HepG2 (cell line): ENCODE measurements around the gene OSGIN1. TPM values are rescaled to one million over a fixed set of nuclear protein-coding genes. Genes with fewer than 3 reads are reported as not detected.

Source experiments
- ATAC-seq: fragments of 200-7000 bp; cut with Tn5 transposase; 3 replicates; pipeline ENCODE4 v1.9.1; 2020; ENCODE audit warnings: mild to moderate bottlenecking, moderate library complexity
- BruUV-seq: library from RNA; stranded (reverse); fragments of 400-500 nt; replicated peaks from 2 replicates; lab custom pipeline; 2021; lab: Mats Ljungman, UMichigan
- CTCF ChIA-PET: fragments of 300-600 bp; formaldehyde crosslinking; extraction: SDS; loops from one replicate; lab custom pipeline; 2021; ENCODE audit warnings: low total read pairs, inconsistent platforms, low intra/inter-chr PET ratio; lab: Yijun Ruan, JAX
- POLR2A ChIA-PET: fragments of 350-600 bp; sonication (Branson Sonifier 250); formaldehyde crosslinking; loops from one replicate; lab custom pipeline; 2020; ENCODE audit warnings: antibody characterized with exemption, inconsistent platforms; lab: Yijun Ruan, JAX
- DNase-seq: peaks from one replicate; pipeline ENCODE4 v3.0.0-alpha.2; 2015; ENCODE audit warnings: low spot score
- FAIRE-seq: peaks from 3 replicates; lab custom pipeline; 2011; peaks lifted over from hg19 to GRCh38; lab: Jason Lieb, UNC
- H2AFZ ChIP-seq: one replicate; pipeline ENCODE4 v1.6.1; 2011; ENCODE audit warnings: low read length, inconsistent platforms
- H3K27ac ChIP-seq: fragments of 300-600 bp; 3 replicates; pipeline ENCODE4 v1.8.0; 2011; ENCODE audit warnings: mixed run types, mild to moderate bottlenecking, mixed read lengths, low read length, inconsistent platforms; ENCODE audit not compliant: insufficient read depth; ENCODE audit errors: extremely low read length
- H3K27me3 ChIP-seq, 2 experiments: fragments of 200-600 bp in 1 of 2; 2 replicates in 1 of 2; 3 replicates in 1 of 2; pipeline versions ENCODE4 v1.6.0 to v1.8.0; 2011; ENCODE audit warnings: low read length in 2 of 2, mild to moderate bottlenecking in 2 of 2, moderate library complexity in 2 of 2, inconsistent platforms in 1 of 2; ENCODE audit not compliant: insufficient read depth in 2 of 2, control insufficient read depth in 1 of 2
- H3K36me3 ChIP-seq, 2 experiments: fragments of 200-600 bp in 1 of 2; replicated peaks in 1 of 2; 2 replicates in 1 of 2; 3 replicates in 1 of 2; pipeline versions ENCODE4 v1.5.1 to v1.8.0; 2011; ENCODE audit warnings: low read length in 2 of 2, inconsistent platforms in 1 of 2; ENCODE audit not compliant: insufficient read depth in 2 of 2, control insufficient read depth in 1 of 2
- H3K4me1 ChIP-seq: 2 replicates; pipeline ENCODE4 v1.5.1; 2012; ENCODE audit warnings: low read length, inconsistent platforms; ENCODE audit not compliant: insufficient read depth
- H3K4me2 ChIP-seq: 2 replicates; pipeline ENCODE4 v1.6.0; 2011; ENCODE audit warnings: low read depth, low read length, inconsistent platforms
- H3K4me3 ChIP-seq, 3 experiments: fragments of 200-600 bp in 1 of 3; sonication (generic), shearing (Covaris generic) in 1 of 3; replicated peaks in 1 of 3; 2 replicates each; pipeline ENCODE4 v1.5.1; 2011 to 2016; ENCODE audit warnings: low read length in 3 of 3, inconsistent platforms in 2 of 3, low read depth in 2 of 3, mild to moderate bottlenecking in 2 of 3, control low read depth in 1 of 3, mixed read lengths in 1 of 3; ENCODE audit not compliant: insufficient read depth in 1 of 3
- H3K79me2 ChIP-seq: one replicate; pipeline ENCODE4 v1.6.1; 2011; ENCODE audit warnings: low read length, inconsistent platforms; ENCODE audit not compliant: insufficient read depth
- H3K9ac ChIP-seq: 2 replicates; pipeline ENCODE4 v1.6.0; 2011; ENCODE audit warnings: mild to moderate bottlenecking, low read depth, low read length, inconsistent platforms; ENCODE audit not compliant: insufficient read depth
- H3K9me3 ChIP-seq: 2 replicates; pipeline ENCODE4 v1.5.1; 2012; ENCODE audit warnings: mild to moderate bottlenecking, low read length
- H4K20me1 ChIP-seq: 2 replicates; pipeline ENCODE4 v1.6.0; 2011; ENCODE audit warnings: inconsistent platforms, mild to moderate bottlenecking, low read length, moderate library complexity; ENCODE audit not compliant: insufficient read depth
- BHLHE40 ChIP-seq: IDR thresholded peaks from 2 replicates; pipeline ENCODE4 v1.6.1; 2011; ENCODE audit warnings: low read length, improper control_type of control experiment
- DBP ChIP-seq: sonication (generic); formaldehyde crosslinking; IDR thresholded peaks from 2 replicates; pipeline ENCODE4 v1.4.0; 2020; ENCODE audit warnings: missing genetic modification reagents; ENCODE audit errors: not compliant biosample characterization
- GMEB2 ChIP-seq: IDR thresholded peaks from 2 replicates; pipeline ENCODE4 v1.6.1; 2016; ENCODE audit warnings: missing biosample characterization, missing genetic modification reagents, low read depth
- MAFF ChIP-seq: IDR thresholded peaks from 2 replicates; pipeline ENCODE4 v1.6.1; 2011; ENCODE audit warnings: low read depth, low read length, improper control_type of control experiment
- MAFK ChIP-seq, 2 experiments: IDR thresholded peaks in 1 of 2; conservative IDR thresholded peaks in 1 of 2; 2 replicates each; pipeline ENCODE4 v1.6.1; 2011; ENCODE audit warnings: improper control_type of control experiment in 2 of 2, low read length in 2 of 2
- SALL2 ChIP-seq: sonication (generic); formaldehyde crosslinking; IDR thresholded peaks from 2 replicates; pipeline ENCODE4 v1.8.1; 2023; ENCODE audit warnings: mild to moderate bottlenecking, missing genetic modification reagents, inconsistent platforms
- ZNF143 ChIP-seq: sonication (generic); formaldehyde crosslinking; IDR thresholded peaks from 2 replicates; pipeline ENCODE4 v1.4.0; 2020; ENCODE audit warnings: missing genetic modification reagents
- WGBS: methylation state at CpG from one replicate; pipeline ENCODE4 v1.1.6; 2017; ENCODE audit warnings: low lambda C conversion rate; 5-methylcytosine and 5-hydroxymethylcytosine counted together
- in situ Hi-C: cut with HindIII; loops from 2 replicates; pipeline ENCODE4 v1.10.0; 2017; ENCODE audit warnings: low pct_unique_long_range_greater_than_20kb; ENCODE audit not compliant: extremely low pct_ligation_motif_present
- intact Hi-C: fragments of 100-400 bp; cut with micrococcal nuclease; formaldehyde crosslinking; loops from one replicate; pipeline ENCODE4 v1.10.0; 2022; ENCODE audit not compliant: unreplicated experiment
- polyA plus RNA-seq, 8 experiments: library from polyadenylated mRNA; depleted of rRNA in 3 of 8; stranded (reverse) in 7 of 8; unstranded in 1 of 8; fragments of >200 nt; fragmentation: Illumina TruSeq in 4 of 8; extraction: Trizol in 4 of 8; gene quantifications; 2 replicates each; pipeline versions ENCODE4 v1.2.1 to v1.2.3, GENCODE V29; 2011 to 2016; ENCODE audit warnings: low read depth in 4 of 8, missing spikeins in 1 of 8, mixed read lengths in 1 of 8; ENCODE audit not compliant: insufficient read depth in 1 of 8
- total RNA-seq, 5 experiments: library from RNA; depleted of rRNA; stranded (reverse); fragments of >200 nt; fragmentation: Illumina TruSeq; extraction: Trizol; gene quantifications; 2 replicates each; pipeline ENCODE4 v1.2.3, GENCODE V29; 2016; ENCODE audit warnings: low read depth in 1 of 5

OSGIN1 gene
- total and polyA plus RNA-seq, 2 of the 13 experiments (the other 11 are each of a cell fraction or from before 2014, with no cell fraction given): 20.5 to 27.1 TPM

GRCh38 chr16:83990492-83990891 is 37.5 kb downstream of the OSGIN1 start (continued):
- TF ChIP-seq BHLHE40 (peak; percentile 48), DBP (CRISPR knock-in tag) (no peak)
- TF ChIP-seq, all 625 proteins: peak for 6

GRCh38 chr16:83992624-83993023 is 39.6 kb downstream of the OSGIN1 start:
- H3K27me3 ChIP-seq: peaks cover 1 to 29% of the 10 kb centered on the region in 2 experiments; a peak in 4 of 5 replicates
- WGBS: 91% methylated on average over 6 of the region's 6 CpGs
- no peaks in the 10 kb centered on the region for H3K36me3 ChIP-seq
- H3K4me2 ChIP-seq: 0 out of 2 replicates have a peak overlapping the region, but pooled peaks have one; percentile 53
- no TSS peak for BruUV-seq
- in situ Hi-C loops: no loop called here
- H3K27ac ChIP-seq: no peak overlapping the region
- ATAC-seq: no peak
- H3K79me2 ChIP-seq: no peaks in the 10 kb centered on the region
- no peak for FAIRE-seq
- no peaks in the 10 kb centered on the region for H4K20me1 ChIP-seq
- no peak for DNase-seq
- ChIA-PET CTCF (no interaction called here), POLR2A (no interaction called here)
- no peak overlapping the region for H3K4me3 ChIP-seq
- H2AFZ ChIP-seq: no peak overlapping the region
- intact Hi-C loops: loop anchor here (1.0 kb wide), 1 partner anchor 52 kb away; no protein-coding TSS in a partner anchor
- no peaks in the 10 kb centered on the region for H3K9me3 ChIP-seq
- peaks cover 25% of the 10 kb centered on the region for H3K4me1 ChIP-seq
- no peak overlapping the region for H3K9ac ChIP-seq
- TF ChIP-seq MAFF (0 out of 2 replicates have a peak, but pooled peaks have one; percentile 6), ZNF143 (CRISPR knock-in tag) (no peak), MAFK (conservative IDR thresholded peaks at IDR 0.05 in 1 of 2, IDR thresholded peaks at IDR 0.05 in 1 of 2; ENCODE audit: low read length in 2 of 2) (peak; percentile 44 to 56), SALL2 (CRISPR knock-in tag) (no peak), GMEB2 (CRISPR knock-in tag) (no peak)
